DND-41 (cell line): Measurements from ENCODE around the gene NRXN3.

Experiments used
- ATAC-seq: fragments of 200-7000 bp; cut with Tn5 transposase; 3 replicates; pipeline ENCODE4 v1.9.1; 2021; ENCODE audit warnings: low read depth; ENCODE audit not compliant: insufficient read depth
- DNase-seq: peaks from one replicate; pipeline ENCODE4 v3.0.0-alpha.2; 2020
- H2AFZ ChIP-seq: 2 replicates; pipeline ENCODE4 v1.6.0; 2012; ENCODE audit warnings: low read depth, low read length
- H3K27ac ChIP-seq: 2 replicates; pipeline ENCODE4 v1.5.1; 2012; ENCODE audit warnings: low read length, inconsistent platforms
- H3K27me3 ChIP-seq: fragments of 200-600 bp; sonication (generic); 2 replicates; pipeline ENCODE4 v1.6.0; 2012; ENCODE audit warnings: low read length, mild to moderate bottlenecking, inconsistent platforms; ENCODE audit not compliant: insufficient read depth, poor library complexity
- H3K36me3 ChIP-seq: 2 replicates; pipeline ENCODE4 v1.5.1; 2012; ENCODE audit warnings: low read length, inconsistent platforms; ENCODE audit not compliant: insufficient read depth
- H3K4me1 ChIP-seq: 2 replicates; pipeline ENCODE4 v1.5.1; 2012; ENCODE audit warnings: mild to moderate bottlenecking, low read length; ENCODE audit not compliant: insufficient read depth
- H3K4me2 ChIP-seq: 2 replicates; pipeline ENCODE4 v1.6.0; 2012; ENCODE audit warnings: mild to moderate bottlenecking, moderate library complexity, low read length, inconsistent platforms; ENCODE audit not compliant: insufficient read depth
- H3K4me3 ChIP-seq, 2 experiments: fragments of 200-600 bp in 1 of 2; shearing (Covaris generic) in 1 of 2; 2 replicates each; pipeline ENCODE4 v1.5.1; 2012 to 2016; ENCODE audit warnings: inconsistent platforms in 2 of 2, low read length in 2 of 2, mild to moderate bottlenecking in 2 of 2, low read depth in 1 of 2, moderate library complexity in 1 of 2
- H3K79me2 ChIP-seq: 2 replicates; pipeline ENCODE4 v1.6.0; 2012; ENCODE audit warnings: low read length, inconsistent platforms; ENCODE audit not compliant: insufficient read depth
- H3K9ac ChIP-seq: 2 replicates; pipeline ENCODE4 v1.6.0; 2012; ENCODE audit warnings: low read depth, mild to moderate bottlenecking, inconsistent platforms, low read length, moderate library complexity
- H3K9me3 ChIP-seq: 2 replicates; pipeline ENCODE4 v1.5.1; 2012; ENCODE audit warnings: low read length, moderate library complexity, mild to moderate bottlenecking, inconsistent platforms; ENCODE audit not compliant: insufficient read depth, severe bottlenecking
- H4K20me1 ChIP-seq: 2 replicates; pipeline ENCODE4 v1.6.0; 2012; ENCODE audit warnings: low read length; ENCODE audit not compliant: insufficient read depth
- CTCF ChIP-seq: IDR thresholded peaks from 2 replicates; pipeline ENCODE4 v1.5.1; 2012; ENCODE audit warnings: borderline replicate concordance, low read length, moderate library complexity, mild to moderate bottlenecking; ENCODE audit not compliant: poor library complexity, severe bottlenecking; ENCODE audit errors: extremely low read depth
- EZH2 ChIP-seq: IDR thresholded peaks from 3 replicates; pipeline ENCODE4 v1.6.1; 2012; ENCODE audit warnings: borderline replicate concordance, low read depth, mild to moderate bottlenecking, moderate library complexity, low read length, inconsistent platforms; ENCODE audit not compliant: severe bottlenecking

Gene NRXN3

GRCh38 chr14:78683206-78683605 lies 513.0 kb downstream of the NRXN3 start:
- no peak for DNase-seq
- no peak overlapping the region for H3K4me3 ChIP-seq
- H3K27ac ChIP-seq: no peak overlapping the region
- no peak overlapping the region for H3K9ac ChIP-seq
- H4K20me1 ChIP-seq: no peaks in the 10 kb centered on the region
- ATAC-seq: no peak
- H3K9me3 ChIP-seq: no peaks in the 10 kb centered on the region
- H3K4me1 ChIP-seq: no peaks in the 10 kb centered on the region
- TF ChIP-seq CTCF: no peak
- no peak for TF ChIP-seq EZH2
- no peaks in the 10 kb centered on the region for H3K36me3 ChIP-seq
- H3K4me2 ChIP-seq: no peak overlapping the region
- H3K27me3 ChIP-seq: no peaks in the 10 kb centered on the region
- H3K79me2 ChIP-seq: no peaks in the 10 kb centered on the region
- no peak overlapping the region for H2AFZ ChIP-seq

- H3K36me3 ChIP-seq: no peaks in the 10 kb centered on the region
- no peaks in the 10 kb centered on the region for H3K9me3 ChIP-seq
- no peak for TF ChIP-seq EZH2
- no peak overlapping the region for H3K27ac ChIP-seq
- no peak overlapping the region for H3K4me2 ChIP-seq
- no peak overlapping the region for H2AFZ ChIP-seq
- no peaks in the 10 kb centered on the region for H3K4me1 ChIP-seq
- H3K9ac ChIP-seq: no peak overlapping the region
- no peaks in the 10 kb centered on the region for H4K20me1 ChIP-seq
- ATAC-seq (no peak), DNase-seq (no peak)
- no peaks in the 10 kb centered on the region for H3K27me3 ChIP-seq
- H3K4me3 ChIP-seq: no peak overlapping the region
- no peaks in the 10 kb centered on the region for H3K79me2 ChIP-seq
Measured at GRCh38 chr14:78683981-78684380, 513.8 kb downstream of the NRXN3 start.

GRCh38 chr14:78688503-78688902 lies 518.3 kb downstream of the NRXN3 start:
- H3K9ac ChIP-seq: no peak overlapping the region
- ATAC-seq (no peak), DNase-seq (no peak)
- no peak overlapping the region for H3K4me3 ChIP-seq
- no peaks in the 10 kb centered on the region for H3K9me3 ChIP-seq
- H3K27ac ChIP-seq: no peak overlapping the region
- TF ChIP-seq CTCF (no peak), EZH2 (no peak)
- H3K79me2 ChIP-seq: no peaks in the 10 kb centered on the region
- no peak overlapping the region for H2AFZ ChIP-seq
- no peaks in the 10 kb centered on the region for H3K36me3 ChIP-seq
- H3K27me3 ChIP-seq: no peaks in the 10 kb centered on the region
- no peak overlapping the region for H3K4me2 ChIP-seq
- no peaks in the 10 kb centered on the region for H3K4me1 ChIP-seq
- no peaks in the 10 kb centered on the region for H4K20me1 ChIP-seq

- no peak for DNase-seq
- no peaks in the 10 kb centered on the region for H4K20me1 ChIP-seq
- H2AFZ ChIP-seq: no peak overlapping the region
- H3K9ac ChIP-seq: no peak overlapping the region
- H3K79me2 ChIP-seq: no peaks in the 10 kb centered on the region
- peaks cover under 1% of the 10 kb centered on the region for H3K27me3 ChIP-seq
- H3K4me3 ChIP-seq: no peak overlapping the region
- H3K4me1 ChIP-seq: no peaks in the 10 kb centered on the region
- no peak for ATAC-seq
- H3K27ac ChIP-seq: no peak overlapping the region
- no peak overlapping the region for H3K4me2 ChIP-seq
- TF ChIP-seq CTCF (no peak), EZH2 (no peak)
- no peaks in the 10 kb centered on the region for H3K36me3 ChIP-seq
- H3K9me3 ChIP-seq: no peaks in the 10 kb centered on the region
Measured at GRCh38 chr14:78690836-78691235, 520.7 kb downstream of the NRXN3 start.
